Osteocyte (in vitro differentiated cells): ENCODE measurements around the gene FHOD3. TPM values are rescaled to one million over a fixed set of nuclear protein-coding genes. Genes with fewer than 3 reads are reported as not detected.

Source experiments
- DNase-seq: peaks from one replicate; pipeline ENCODE4 v3.0.0; 2021; ENCODE audit warnings: mixed read lengths; ENCODE audit not compliant: unreplicated experiment; ENCODE audit errors: extremely low spot score
- H3K27ac Mint-ChIP-seq: one replicate; pipeline ENCODE4 v1.8.0; 2021; ENCODE audit warnings: mild to moderate bottlenecking, mixed read lengths; ENCODE audit not compliant: unreplicated experiment
- H3K27me3 Mint-ChIP-seq: one replicate; pipeline ENCODE4 v1.8.0; 2021; ENCODE audit warnings: mixed read lengths; ENCODE audit not compliant: unreplicated experiment
- H3K36me3 Mint-ChIP-seq: one replicate; pipeline ENCODE4 v1.8.0; 2021; ENCODE audit warnings: mixed read lengths; ENCODE audit not compliant: unreplicated experiment
- H3K4me1 Mint-ChIP-seq: one replicate; pipeline ENCODE4 v1.8.0; 2021; ENCODE audit warnings: mixed read lengths; ENCODE audit not compliant: unreplicated experiment
- H3K4me3 Mint-ChIP-seq: one replicate; pipeline ENCODE4 v1.8.0; 2021; ENCODE audit warnings: mild to moderate bottlenecking, moderate library complexity, mixed read lengths; ENCODE audit not compliant: unreplicated experiment
- H3K9me3 Mint-ChIP-seq: one replicate; pipeline ENCODE4 v1.8.0; 2021; ENCODE audit warnings: mixed read lengths; ENCODE audit not compliant: unreplicated experiment
- total RNA-seq: library from RNA; stranded (reverse); gene quantifications from 2 replicates; pipeline ENCODE4 v1.2.1, GENCODE V29; 2021
- TF ChIP-seq, protein P1 (sequence below): fragments of 200-600 bp; sonication (generic); IDR thresholded peaks from 2 replicates; pipeline ENCODE4 v1.5.0; 2021; ENCODE audit warnings: antibody characterized with exemption, mild to moderate bottlenecking, moderate library complexity

FHOD3 gene
- total RNA-seq, 1 donor from 2014 or later: 1.2 TPM

DNA sequence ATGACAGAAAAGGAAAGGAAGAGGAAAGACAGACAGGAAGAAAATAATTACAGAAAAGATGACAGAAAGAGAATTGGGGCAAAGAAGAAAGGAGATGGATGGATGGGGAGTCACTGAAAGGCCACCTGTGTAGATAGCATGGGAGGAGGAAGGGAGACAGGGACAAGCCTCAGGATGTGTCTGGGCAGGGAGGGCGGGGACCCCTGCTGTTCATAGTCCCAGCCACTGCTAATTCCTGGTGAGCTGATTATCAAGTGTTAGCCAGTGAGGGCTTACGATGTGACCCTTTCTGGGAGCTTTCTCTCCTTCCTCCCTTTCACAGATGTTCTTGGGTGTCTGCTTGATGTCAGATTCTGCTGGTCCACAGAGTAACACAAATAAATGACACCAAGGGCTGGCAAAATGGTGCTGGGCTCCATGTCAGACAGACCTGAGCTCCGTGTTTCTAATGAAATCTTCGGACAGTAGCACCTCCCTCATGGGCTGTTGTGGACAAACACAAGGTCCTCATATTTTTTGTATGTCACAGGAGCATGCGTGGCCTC lies 13.6 kb downstream of the FHOD3 start:
- Mint-ChIP-seq H3K36me3 (no peaks in the 10 kb centered on the region), H3K4me1 (peaks cover 18% of the 10 kb centered on the region), H3K27ac (no peak overlapping the region), H3K9me3 (no peaks in the 10 kb centered on the region), H3K27me3 (peaks cover 7% of the 10 kb centered on the region), H3K4me3 (no peak overlapping the region)
- DNase-seq: peak; percentile 57
- TF ChIP-seq, protein P1, sequence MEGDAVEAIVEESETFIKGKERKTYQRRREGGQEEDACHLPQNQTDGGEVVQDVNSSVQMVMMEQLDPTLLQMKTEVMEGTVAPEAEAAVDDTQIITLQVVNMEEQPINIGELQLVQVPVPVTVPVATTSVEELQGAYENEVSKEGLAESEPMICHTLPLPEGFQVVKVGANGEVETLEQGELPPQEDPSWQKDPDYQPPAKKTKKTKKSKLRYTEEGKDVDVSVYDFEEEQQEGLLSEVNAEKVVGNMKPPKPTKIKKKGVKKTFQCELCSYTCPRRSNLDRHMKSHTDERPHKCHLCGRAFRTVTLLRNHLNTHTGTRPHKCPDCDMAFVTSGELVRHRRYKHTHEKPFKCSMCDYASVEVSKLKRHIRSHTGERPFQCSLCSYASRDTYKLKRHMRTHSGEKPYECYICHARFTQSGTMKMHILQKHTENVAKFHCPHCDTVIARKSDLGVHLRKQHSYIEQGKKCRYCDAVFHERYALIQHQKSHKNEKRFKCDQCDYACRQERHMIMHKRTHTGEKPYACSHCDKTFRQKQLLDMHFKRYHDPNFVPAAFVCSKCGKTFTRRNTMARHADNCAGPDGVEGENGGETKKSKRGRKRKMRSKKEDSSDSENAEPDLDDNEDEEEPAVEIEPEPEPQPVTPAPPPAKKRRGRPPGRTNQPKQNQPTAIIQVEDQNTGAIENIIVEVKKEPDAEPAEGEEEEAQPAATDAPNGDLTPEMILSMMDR: no peak

DNA sequence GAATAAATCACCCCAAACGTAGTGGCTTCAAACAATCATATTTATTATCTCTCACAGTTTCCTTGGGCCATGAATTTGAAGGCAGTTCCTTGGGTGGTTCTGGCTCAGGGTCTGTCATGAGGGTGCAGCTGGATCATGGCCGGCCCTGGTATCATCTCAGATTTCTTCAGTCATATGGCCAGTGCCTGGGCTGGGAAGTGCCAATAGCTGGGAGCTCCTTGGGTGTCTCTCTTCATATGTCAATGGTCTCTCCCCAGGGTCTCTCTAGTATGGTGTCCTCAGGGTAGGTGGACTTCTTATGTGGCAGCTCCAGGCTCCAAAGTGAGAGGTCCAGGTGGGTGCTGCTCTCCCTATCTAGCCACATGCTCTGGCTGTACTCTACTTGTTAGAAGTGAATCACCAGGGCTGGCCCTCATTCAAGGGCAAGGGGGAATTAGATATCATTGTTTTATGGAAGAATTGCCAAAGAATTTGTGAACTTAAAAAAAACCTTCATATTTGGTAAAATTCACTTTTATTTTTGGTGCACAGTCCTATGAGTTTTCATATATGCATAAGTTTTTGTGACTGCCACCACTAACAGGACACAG lies 15.4 kb downstream of the FHOD3 start:
- no peaks in the 10 kb centered on the region for H3K9me3 Mint-ChIP-seq
- H3K4me1 Mint-ChIP-seq: peaks cover 18% of the 10 kb centered on the region
- H3K27me3 Mint-ChIP-seq: peaks cover 3% of the 10 kb centered on the region
- TF ChIP-seq, protein P1: no peak
- H3K36me3 Mint-ChIP-seq: no peaks in the 10 kb centered on the region
- DNase-seq: no peak
- no peak overlapping the region for H3K4me3 Mint-ChIP-seq
- no peak overlapping the region for H3K27ac Mint-ChIP-seq

DNA sequence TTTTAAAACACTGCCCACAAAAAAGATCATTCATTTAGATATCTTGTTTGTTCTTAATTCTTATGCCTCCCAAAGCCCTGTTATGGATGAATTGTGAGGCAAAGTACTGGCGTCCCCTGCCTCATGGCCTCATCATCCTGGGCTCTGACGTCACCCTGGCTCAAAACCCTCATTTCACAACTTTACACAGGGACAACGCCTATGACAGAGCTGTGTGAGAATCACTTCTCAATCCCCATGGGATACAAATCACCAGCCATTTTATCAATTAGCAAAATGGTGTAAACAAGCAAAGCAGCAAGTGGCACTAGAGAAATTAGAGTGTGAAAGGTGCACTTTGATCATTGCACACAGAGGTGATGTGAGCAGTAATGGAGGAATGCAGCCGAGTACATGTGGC lies 16.6 kb downstream of the FHOD3 start:
- H3K27ac Mint-ChIP-seq: no peak overlapping the region
- H3K4me1 Mint-ChIP-seq: peaks cover 15% of the 10 kb centered on the region
- H3K36me3 Mint-ChIP-seq: no peaks in the 10 kb centered on the region
- TF ChIP-seq, protein P1: no peak
- no peak for DNase-seq
- no peak overlapping the region for H3K4me3 Mint-ChIP-seq
- H3K9me3 Mint-ChIP-seq: peaks cover 9% of the 10 kb centered on the region
- no peaks in the 10 kb centered on the region for H3K27me3 Mint-ChIP-seq

DNA sequence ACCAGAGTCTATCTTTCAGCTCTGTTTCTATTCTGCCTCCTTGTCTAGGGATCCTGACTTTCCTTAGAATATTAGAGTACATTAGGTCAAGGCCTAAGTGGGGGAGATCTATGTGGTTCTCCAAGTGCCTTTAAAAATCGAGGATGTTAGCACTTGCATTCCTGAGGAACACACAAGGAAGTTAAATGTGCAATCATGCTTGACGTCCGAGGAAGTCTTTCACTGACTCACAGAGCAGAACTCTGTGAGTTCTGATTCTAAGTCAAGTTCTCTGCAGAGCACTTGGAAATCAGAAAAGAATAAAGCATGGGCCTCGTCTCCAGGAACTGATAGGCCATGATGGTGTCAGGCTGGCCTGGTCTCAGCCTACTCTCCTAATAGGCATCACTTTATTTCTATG lies 17.2 kb downstream of the FHOD3 start:
- Mint-ChIP-seq H3K27ac (no peak overlapping the region), H3K4me1 (peaks cover 9% of the 10 kb centered on the region), H3K4me3 (no peak overlapping the region), H3K9me3 (peaks cover 11% of the 10 kb centered on the region), H3K27me3 (peaks cover 4% of the 10 kb centered on the region), H3K36me3 (no peaks in the 10 kb centered on the region)
- TF ChIP-seq, protein P1: no peak
- no peak for DNase-seq

DNA sequence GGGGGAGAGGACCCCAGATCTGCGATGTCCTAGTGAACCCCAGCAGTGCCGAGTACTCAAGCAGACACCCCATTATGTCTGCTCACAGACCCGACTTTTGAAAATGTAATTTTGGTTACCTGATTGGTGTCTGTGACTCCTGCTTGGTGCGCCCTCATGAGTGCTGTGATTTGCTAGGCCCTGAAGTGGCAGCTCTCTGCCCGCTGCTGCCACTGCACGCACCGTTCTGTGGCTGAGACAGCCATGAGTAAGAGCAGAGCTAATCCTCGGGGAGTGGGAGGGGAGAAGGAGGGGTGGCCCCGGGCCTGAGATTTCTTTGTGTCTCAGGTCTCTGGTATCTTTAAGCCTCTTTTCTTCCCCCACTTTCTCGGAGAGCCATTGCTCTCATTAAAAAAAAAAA lies 18.2 kb downstream of the FHOD3 start:
- no peak overlapping the region for H3K4me3 Mint-ChIP-seq

More for the DNA sequence above, 18.2 kb downstream of the FHOD3 start:
- Mint-ChIP-seq H3K27me3 (peaks cover 7% of the 10 kb centered on the region), H3K36me3 (no peaks in the 10 kb centered on the region), H3K4me1 (peaks cover 5% of the 10 kb centered on the region), H3K27ac (no peak overlapping the region), H3K9me3 (peaks cover 11% of the 10 kb centered on the region)
- TF ChIP-seq, protein P1: no peak
- DNase-seq: no peak
